ENCODE data around the gene CHRND.

The CHRND gene

DNA sequence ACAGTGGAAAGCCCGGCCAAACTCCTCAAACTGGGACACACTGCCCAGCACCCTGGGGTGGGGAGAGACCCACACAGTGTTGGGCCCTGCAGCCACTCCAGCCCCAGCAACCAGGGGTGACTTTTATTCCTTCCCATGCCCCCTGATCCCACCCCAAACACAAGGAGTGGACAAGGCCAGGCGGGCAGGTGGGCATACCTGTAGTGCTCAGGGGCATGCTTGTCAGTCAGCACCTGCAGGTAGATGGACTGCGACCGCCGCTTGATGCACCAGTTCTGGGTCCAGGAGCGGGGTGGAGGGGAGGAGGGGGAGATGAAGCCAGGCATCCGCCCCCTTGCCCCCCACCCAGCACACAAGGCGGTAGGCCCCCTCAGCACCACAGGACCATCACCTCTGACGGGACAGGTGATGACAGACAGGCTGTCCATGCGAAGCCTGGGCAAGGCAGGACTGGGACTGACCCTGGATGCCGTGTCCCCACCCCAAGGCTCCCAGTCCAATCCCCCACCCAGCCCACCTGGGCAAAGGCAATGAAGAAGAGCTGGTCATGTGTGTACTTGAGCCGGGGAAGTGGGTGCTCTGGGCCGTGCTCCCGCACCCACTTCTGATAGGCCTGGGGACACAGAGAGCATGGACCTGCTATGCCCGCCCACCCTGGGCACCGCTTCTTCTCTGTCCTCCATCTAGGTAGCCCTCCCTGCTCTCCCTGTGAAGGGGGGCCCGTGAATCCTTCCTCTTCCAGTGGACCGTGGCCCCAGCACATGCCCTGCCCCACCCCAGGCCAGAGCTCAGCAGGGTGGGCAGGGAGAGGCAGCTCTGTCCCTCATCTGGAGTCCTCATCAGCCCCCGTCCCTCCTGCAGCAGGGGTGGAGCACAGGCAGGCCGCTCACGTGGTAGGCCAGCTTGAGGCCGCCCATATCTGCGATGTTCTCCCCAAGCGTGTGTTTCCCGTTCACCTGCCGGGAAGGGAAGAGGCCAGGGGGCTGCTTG lies 45.5 kb upstream of the CHRND start:
- TF ChIP-seq, protein P1, sequence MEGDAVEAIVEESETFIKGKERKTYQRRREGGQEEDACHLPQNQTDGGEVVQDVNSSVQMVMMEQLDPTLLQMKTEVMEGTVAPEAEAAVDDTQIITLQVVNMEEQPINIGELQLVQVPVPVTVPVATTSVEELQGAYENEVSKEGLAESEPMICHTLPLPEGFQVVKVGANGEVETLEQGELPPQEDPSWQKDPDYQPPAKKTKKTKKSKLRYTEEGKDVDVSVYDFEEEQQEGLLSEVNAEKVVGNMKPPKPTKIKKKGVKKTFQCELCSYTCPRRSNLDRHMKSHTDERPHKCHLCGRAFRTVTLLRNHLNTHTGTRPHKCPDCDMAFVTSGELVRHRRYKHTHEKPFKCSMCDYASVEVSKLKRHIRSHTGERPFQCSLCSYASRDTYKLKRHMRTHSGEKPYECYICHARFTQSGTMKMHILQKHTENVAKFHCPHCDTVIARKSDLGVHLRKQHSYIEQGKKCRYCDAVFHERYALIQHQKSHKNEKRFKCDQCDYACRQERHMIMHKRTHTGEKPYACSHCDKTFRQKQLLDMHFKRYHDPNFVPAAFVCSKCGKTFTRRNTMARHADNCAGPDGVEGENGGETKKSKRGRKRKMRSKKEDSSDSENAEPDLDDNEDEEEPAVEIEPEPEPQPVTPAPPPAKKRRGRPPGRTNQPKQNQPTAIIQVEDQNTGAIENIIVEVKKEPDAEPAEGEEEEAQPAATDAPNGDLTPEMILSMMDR (IDR thresholded peaks at IDR 0.05; ENCODE audit: insufficient read depth, low read length, poor library complexity, severe bottlenecking): no peak
- Histone ChIP-seq H3K4me3 (replicated peaks; ENCODE audit: low read depth, low read length) (no peak overlapping the region), H3K36me3 (ENCODE audit: control insufficient read depth, insufficient read depth, low read length) (no peaks in the 10 kb centered on the region), H3K27me3 (replicated peaks; ENCODE audit: control insufficient read depth, insufficient read depth, low read length) (no peaks in the 10 kb centered on the region; the same call in 1 of the 2 replicates)
- no peak for DNase-seq (ENCODE audit: extremely low read depth, insufficient read length)

DNA sequence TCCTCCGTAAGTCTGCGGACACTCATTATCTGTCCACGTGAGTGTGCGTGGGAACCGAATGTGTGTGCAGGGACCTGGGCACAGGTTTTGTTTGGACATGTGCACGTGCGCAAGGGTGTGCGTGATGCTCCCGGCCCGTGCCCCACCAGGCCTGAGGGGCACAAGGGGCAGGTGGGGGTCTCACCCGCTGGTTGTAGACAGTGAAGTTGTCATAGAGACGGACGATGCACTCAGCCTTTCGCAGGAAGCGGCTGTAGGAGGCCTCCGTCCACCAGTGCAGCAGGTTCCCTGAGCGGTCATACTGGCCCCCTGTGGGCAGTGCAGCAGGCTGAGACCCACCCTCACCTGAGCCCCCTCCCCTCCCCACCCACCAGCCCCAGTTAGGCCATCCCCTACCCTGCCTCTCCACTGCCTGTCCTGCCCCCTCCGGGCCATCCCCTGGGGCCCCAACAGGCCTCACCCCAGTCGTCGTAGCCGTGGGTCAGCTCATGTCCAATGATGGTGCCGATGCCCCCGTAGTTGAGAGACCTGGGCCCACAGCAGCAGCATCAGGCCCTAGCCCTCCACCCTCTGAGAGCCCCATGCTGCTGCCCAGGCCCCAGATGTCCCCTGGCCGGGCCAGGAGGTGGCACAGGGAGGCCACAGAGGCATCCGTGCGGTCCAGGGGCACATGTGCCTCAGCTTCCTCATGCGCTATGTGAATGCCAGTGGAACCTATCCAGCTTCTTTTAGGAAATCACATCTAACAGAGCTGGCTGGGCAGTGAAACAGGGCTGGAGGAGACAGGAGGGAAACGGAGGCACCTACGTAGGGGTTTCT lies 44.4 kb upstream of the CHRND start:
- TF ChIP-seq, protein P1 (IDR thresholded peaks at IDR 0.05; ENCODE audit: insufficient read depth, low read length, poor library complexity, severe bottlenecking): no peak
- no peaks in the 10 kb centered on the region for H3K36me3 ChIP-seq (ENCODE audit: control insufficient read depth, insufficient read depth, low read length)
- H3K27me3 ChIP-seq (replicated peaks; ENCODE audit: control insufficient read depth, insufficient read depth, low read length): no peaks in the 10 kb centered on the region; the same call in 1 of the 2 replicates
- H3K4me3 ChIP-seq (replicated peaks; ENCODE audit: low read depth, low read length): no peak overlapping the region
- no peak for DNase-seq (ENCODE audit: extremely low read depth, insufficient read length)

DNA sequence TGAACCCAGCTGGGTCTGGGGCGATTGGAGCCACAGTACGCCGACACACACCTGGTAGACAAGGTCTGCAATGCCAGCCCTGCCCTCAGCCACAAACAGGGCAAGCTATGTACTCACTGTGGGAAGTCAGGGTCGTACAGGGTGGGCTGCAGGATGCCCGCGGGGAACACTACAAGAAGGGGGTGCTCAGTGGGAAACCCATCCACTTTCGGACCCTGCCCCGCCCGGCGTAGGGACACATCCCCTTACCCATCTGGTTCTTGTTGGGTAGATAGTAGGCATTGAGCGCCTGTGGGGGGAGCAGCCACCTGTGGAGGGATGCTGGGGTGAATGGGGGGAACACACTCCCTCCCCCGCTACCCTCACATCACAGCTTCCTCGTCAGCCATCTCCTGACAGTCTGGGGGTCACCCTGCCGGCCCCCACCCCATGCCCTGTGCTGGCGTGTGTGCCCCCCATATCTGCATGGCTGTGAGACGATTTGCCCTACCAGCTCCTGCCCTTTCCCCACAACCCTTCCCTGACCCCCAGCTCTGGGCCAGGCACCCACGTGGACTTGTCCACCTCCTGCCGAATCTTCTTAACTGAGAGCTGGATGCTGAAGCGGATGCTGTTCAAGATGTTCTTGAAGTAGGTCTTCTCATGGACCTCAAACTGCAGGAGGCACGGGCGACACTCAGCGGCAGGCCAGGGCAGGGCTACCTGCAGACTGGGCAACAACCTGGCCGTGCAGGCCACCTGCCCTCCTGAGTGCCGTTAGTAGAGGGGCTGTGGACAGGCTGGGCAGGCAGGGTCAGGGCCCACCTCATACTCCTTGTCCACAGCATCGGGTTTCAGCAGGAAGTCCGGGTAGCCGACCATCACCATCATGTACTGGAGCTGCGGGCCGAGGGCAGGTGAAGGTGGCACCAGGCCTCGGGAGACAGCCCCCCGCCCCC lies 43.4 kb upstream of the CHRND start:
- Histone ChIP-seq H3K27me3 (replicated peaks; ENCODE audit: control insufficient read depth, insufficient read depth, low read length) (no peaks in the 10 kb centered on the region; the same call in 1 of the 2 replicates), H3K36me3 (ENCODE audit: control insufficient read depth, insufficient read depth, low read length) (no peaks in the 10 kb centered on the region), H3K4me3 (replicated peaks; ENCODE audit: low read depth, low read length) (no peak overlapping the region)
- TF ChIP-seq, protein P1 (IDR thresholded peaks at IDR 0.05; ENCODE audit: insufficient read depth, low read length, poor library complexity, severe bottlenecking): no peak
- DNase-seq (ENCODE audit: extremely low read depth, insufficient read length): no peak

DNA sequence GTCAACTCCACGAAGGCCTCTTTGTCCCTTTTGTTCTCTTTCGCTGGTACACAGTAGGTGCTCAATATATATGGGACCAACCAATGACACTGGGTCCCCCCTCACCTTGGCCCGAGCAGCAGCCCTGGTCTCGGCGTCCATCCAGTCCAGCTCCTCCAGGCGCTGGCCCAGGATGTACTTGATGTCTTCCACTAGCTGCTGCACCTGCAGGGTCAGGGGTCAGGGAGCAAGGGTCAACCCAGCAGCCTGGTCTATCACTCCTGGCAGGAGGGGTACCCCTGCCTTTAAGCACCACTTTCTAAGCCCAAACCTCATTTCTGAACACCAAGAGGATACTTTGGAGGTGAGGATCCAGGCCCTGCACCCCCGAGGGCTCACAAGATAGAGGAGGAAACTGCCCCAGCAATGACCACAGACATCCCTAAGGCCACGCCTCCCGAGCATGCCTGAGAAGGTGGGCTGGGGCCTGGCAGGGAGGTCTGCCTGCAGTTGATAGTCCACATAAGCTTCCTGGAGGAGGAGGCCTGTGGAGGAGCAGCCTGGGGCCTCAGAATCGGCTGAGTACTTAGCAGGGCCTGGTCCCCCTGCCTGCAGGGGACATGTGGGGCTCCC lies 42.5 kb upstream of the CHRND start:
- H3K27me3 ChIP-seq (replicated peaks; ENCODE audit: control insufficient read depth, insufficient read depth, low read length): no peaks in the 10 kb centered on the region; the same call in 1 of the 2 replicates

More for the DNA sequence above, 42.5 kb upstream of the CHRND start:
- TF ChIP-seq, protein P1 (IDR thresholded peaks at IDR 0.05; ENCODE audit: insufficient read depth, low read length, poor library complexity, severe bottlenecking): no peak
- Histone ChIP-seq H3K36me3 (ENCODE audit: control insufficient read depth, insufficient read depth, low read length) (no peaks in the 10 kb centered on the region), H3K4me3 (replicated peaks; ENCODE audit: low read depth, low read length) (no peak overlapping the region)
- no peak for DNase-seq (ENCODE audit: extremely low read depth, insufficient read length)

Measured in GM06990 (cell line).